H1 (cell line): Measurements from ENCODE around the gene GPR25. TPM values are rescaled to one million over a fixed set of nuclear protein-coding genes. Genes with fewer than 3 reads are reported as not detected.

Experiments used
- CEBPB ChIP-seq: IDR thresholded peaks from 2 replicates; pipeline ENCODE4 v1.6.1; 2012; ENCODE audit warnings: low read depth, low read length
- SRF ChIP-seq: IDR thresholded peaks from 2 replicates; pipeline ENCODE4 v1.6.1; 2011; ENCODE audit warnings: mild to moderate bottlenecking, low read depth, low read length, moderate library complexity
- polyA plus RNA-seq, 7 experiments: library from polyadenylated mRNA; depleted of rRNA in 3 of 7; stranded (reverse) in 5 of 7; unstranded in 2 of 7; fragments of >200 nt in 5 of 7; fragments of 200-250 nt in 2 of 7; gene quantifications; 1 replicate in 5 of 7; 2 replicates in 1 of 7; 4 replicates in 1 of 7; pipeline versions ENCODE4 v1.2.1 to v1.2.3, GENCODE V29; 2011 to 2013; ENCODE audit warnings: missing spikeins in 2 of 7, mixed read lengths in 2 of 7
- total RNA-seq: library from RNA; stranded (reverse); fragmentation: NEBNext Ultra II Directional; extraction: Animal tissue kit (Norgen Biotek cat#: 25700); gene quantifications from 2 replicates; pipeline ENCODE4 v1.2.1, GENCODE V29; 2021

The GPR25 gene
- total and polyA plus RNA-seq, 2 of the 8 experiments (the other 6 are each of a cell fraction or from before 2014, with no cell fraction given) = not detected

DNA sequence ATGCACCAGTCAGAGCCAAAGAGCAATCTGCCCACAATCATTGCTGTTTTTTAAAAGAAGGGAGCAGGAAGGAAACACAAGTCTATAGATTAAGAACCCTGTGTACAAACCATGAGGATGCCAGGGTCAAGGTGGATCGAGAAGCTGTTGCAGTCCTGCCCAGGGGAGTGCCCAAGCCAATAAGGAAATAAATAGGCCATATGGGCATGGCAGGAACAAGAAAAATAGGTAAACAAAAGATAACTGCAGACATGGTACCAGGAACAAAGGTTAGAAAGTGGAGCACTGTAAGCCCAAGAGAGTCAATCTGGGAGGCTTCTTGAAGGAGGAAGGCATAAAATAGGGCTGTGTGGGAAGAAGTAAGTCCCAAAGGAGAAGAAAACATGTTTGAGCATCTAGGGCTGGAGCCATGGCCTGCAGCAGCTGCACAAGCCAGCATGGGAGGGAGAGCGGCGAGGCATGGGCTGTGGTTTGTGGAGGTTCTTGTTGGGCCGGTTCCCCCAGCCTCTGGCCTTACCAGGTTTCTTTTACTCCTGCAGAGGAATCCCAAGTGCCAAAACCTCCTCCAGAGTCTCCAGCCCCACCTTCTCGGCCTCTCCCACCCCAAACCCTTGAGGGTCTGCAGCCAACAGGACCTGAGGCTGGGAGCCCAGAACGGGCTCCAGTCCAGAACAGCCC, 35.5 kb downstream of the GPR25 start (continued):
- TF ChIP-seq CEBPB (no peak), SRF (no peak)
